Measurements from ENCODE around the gene MACROD1. TPM values are rescaled to one million over a fixed set of nuclear protein-coding genes. Genes with fewer than 3 reads are reported as not detected.
A peak's percentile ranks its signal among the peaks of the same experiment; 100 is the strongest.

The MACROD1 gene
- total and polyA plus RNA-seq, 2 of the 13 experiments (the other 11 are each of a cell fraction or from before 2014, with no cell fraction given): 23.1 to 34.5 TPM

- TF ChIP-seq ATF7 (IDR thresholded peaks at IDR 0.05): no peak
- TF ChIP-seq ATF7 (CRISPR knock-in tag; IDR thresholded peaks at IDR 0.05): 0 out of 2 replicates have a peak, but pooled peaks have one; percentile 29
- no peak; the same call in 1 of the 2 replicates for TF ChIP-seq XBP1 (CRISPR knock-in tag; IDR thresholded peaks at IDR 0.05)
- TF ChIP-seq DNMT1 (CRISPR knock-in tag; IDR thresholded peaks at IDR 0.05): no peak
- TF ChIP-seq ZNF777 (CRISPR knock-in tag; IDR thresholded peaks at IDR 0.05): 0 out of 2 replicates have a peak, but pooled peaks have one; percentile 31
- 0 out of 2 replicates have a peak, but pooled peaks have one; percentile 16 for TF ChIP-seq HMG20B (CRISPR knock-in tag; conservative IDR thresholded peaks at IDR 0.05)
- TF ChIP-seq RERE (CRISPR knock-in tag; IDR thresholded peaks at IDR 0.05; ENCODE audit: low read depth): no peak
- TF ChIP-seq ARID3A (IDR thresholded peaks at IDR 0.05; ENCODE audit: low read depth, low read length): no peak
- no peak for TF ChIP-seq SYNCRIP (IDR thresholded peaks at IDR 0.05; ENCODE audit: insufficient read depth, low read depth, low read length)
- peak; percentile 89; the same call in 1 of the 2 replicates for TF ChIP-seq NAIF1 (CRISPR knock-in tag; IDR thresholded peaks at IDR 0.05; ENCODE audit: borderline replicate concordance)
- TF ChIP-seq SRSF9 (IDR thresholded peaks at IDR 0.05; ENCODE audit: borderline replicate concordance, insufficient read depth, low read depth, low read length, poor library complexity, severe bottlenecking): no peak
- no peak for TF ChIP-seq ZMAT5 (CRISPR knock-in tag; IDR thresholded peaks at IDR 0.05; ENCODE audit: borderline replicate concordance, low read depth)
- TF ChIP-seq JDP2 (CRISPR knock-in tag; IDR thresholded peaks at IDR 0.05; ENCODE audit: borderline replicate concordance): no peak
- TF ChIP-seq PRDM15 (CRISPR knock-in tag; IDR thresholded peaks at IDR 0.05): no peak; the same call in 1 of the 2 replicates
- TF ChIP-seq ZNF788 (CRISPR knock-in tag; IDR thresholded peaks at IDR 0.05; ENCODE audit: borderline replicate concordance): peak; percentile 97
- TF ChIP-seq NR2F2 (IDR thresholded peaks at IDR 0.05; ENCODE audit: borderline replicate concordance, low read depth): no peak; the same call in 1 of the 2 replicates
- no peak for TF ChIP-seq ZNF720 (CRISPR knock-in tag; IDR thresholded peaks at IDR 0.05)
These were observed 19.3 kb upstream of the MACROD1 start (continued) for GRCh38 chr11:64185175-64185692.

Measured in HepG2 (cell line).